ENCODE data around the gene CDC42EP5. TPM values are rescaled to one million over a fixed set of nuclear protein-coding genes. Genes with fewer than 3 reads are reported as not detected.
A peak's percentile ranks its signal among the peaks of the same experiment; 100 is the strongest.

CDC42EP5 gene
- total and polyA plus RNA-seq, 2 donors (not counting 1 experiment from before 2014, with no cell fraction given): not detected

GRCh38 chr19:54463531-54464043, 9.5 kb downstream of the CDC42EP5 start, which contains the start of gene LENG9:
TSS of gene LENG9 (minus strand) at chr19:54463778. CDS start at chr19:54463526, 252 bp downstream.
- Mint-ChIP-seq H3K9me3 (ENCODE audit: insufficient read depth) (no peaks in the 10 kb centered on the region), H3K27me3 (peaks cover 6% of the 10 kb centered on the region), H3K4me3 (peak within 1 kb of the TSS; percentile 91), H3K27ac (peak within 1 kb of the TSS; percentile 93), H3K4me1 (peaks cover 23% of the 10 kb centered on the region)
- peaks cover 12% of the 10 kb centered on the region for H3K79me2 ChIP-seq (ENCODE audit: control insufficient read depth, insufficient read depth, low read length)
- ATAC-seq (ENCODE audit: low read depth): peak; percentile 62
- peak within 1 kb of the TSS; percentile 84 to 85 for H3K27ac ChIP-seq (ENCODE audit: low read length in 2 of 2)
- peak within 1 kb of the TSS; percentile 81 for H3K9ac ChIP-seq (ENCODE audit: low read length)
- intact Hi-C loops (cut with micrococcal nuclease): loop anchor here (1.0 to 5.0 kb wide), 5 partner anchors 14 to 596 kb away; partner anchors contain the start of genes CNOT3, LENG8 and MYADM
- H3K36me3 ChIP-seq (replicated peaks in 1 of 2; ENCODE audit: control extremely low read depth in 1 of 2, control insufficient read depth in 1 of 2, extremely low read depth in 1 of 2, insufficient read depth in 2 of 2, low read length in 1 of 2): peaks cover 0 to 31% of the 10 kb centered on the region in 2 experiments
- WGBS (ENCODE audit: insufficient coverage): under 1% methylated on average over 36 of the region's 41 CpGs
- peaks cover 0 to 26% (median 0%) of the 10 kb centered on the region in 3 donors for H3K9me3 ChIP-seq (ENCODE audit: control extremely low read depth in 1 of 3, control insufficient read depth in 2 of 3, insufficient read depth in 1 of 3, low read length in 2 of 3)
- CTCF ChIA-PET: interaction anchor here (0.6 kb wide), 1 partner anchor 15 kb away, joined by 3 read pairs; the partner anchor contains the start of gene LENG8
- no peak for DNase-seq
- peak within 1 kb of the TSS; percentile 81 for H2AFZ ChIP-seq (ENCODE audit: insufficient read depth, low read depth, low read length, poor library complexity, severe bottlenecking)
- TF ChIP-seq, protein P1, sequence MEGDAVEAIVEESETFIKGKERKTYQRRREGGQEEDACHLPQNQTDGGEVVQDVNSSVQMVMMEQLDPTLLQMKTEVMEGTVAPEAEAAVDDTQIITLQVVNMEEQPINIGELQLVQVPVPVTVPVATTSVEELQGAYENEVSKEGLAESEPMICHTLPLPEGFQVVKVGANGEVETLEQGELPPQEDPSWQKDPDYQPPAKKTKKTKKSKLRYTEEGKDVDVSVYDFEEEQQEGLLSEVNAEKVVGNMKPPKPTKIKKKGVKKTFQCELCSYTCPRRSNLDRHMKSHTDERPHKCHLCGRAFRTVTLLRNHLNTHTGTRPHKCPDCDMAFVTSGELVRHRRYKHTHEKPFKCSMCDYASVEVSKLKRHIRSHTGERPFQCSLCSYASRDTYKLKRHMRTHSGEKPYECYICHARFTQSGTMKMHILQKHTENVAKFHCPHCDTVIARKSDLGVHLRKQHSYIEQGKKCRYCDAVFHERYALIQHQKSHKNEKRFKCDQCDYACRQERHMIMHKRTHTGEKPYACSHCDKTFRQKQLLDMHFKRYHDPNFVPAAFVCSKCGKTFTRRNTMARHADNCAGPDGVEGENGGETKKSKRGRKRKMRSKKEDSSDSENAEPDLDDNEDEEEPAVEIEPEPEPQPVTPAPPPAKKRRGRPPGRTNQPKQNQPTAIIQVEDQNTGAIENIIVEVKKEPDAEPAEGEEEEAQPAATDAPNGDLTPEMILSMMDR (IDR thresholded peaks at IDR 0.05): no peak
- no peak for TF ChIP-seq EZH2 (IDR thresholded peaks at IDR 0.05; ENCODE audit: borderline replicate concordance, insufficient read depth, low read depth, low read length, poor library complexity, severe bottlenecking)
- peaks cover 16 to 29% of the 10 kb centered on the region in 2 donors for H3K4me1 ChIP-seq (ENCODE audit: control insufficient read depth in 2 of 2, insufficient read depth in 2 of 2, low read length in 2 of 2)
- H3K4me2 ChIP-seq (replicated peaks; ENCODE audit: low read depth, low read length, poor library complexity, severe bottlenecking): peak within 1 kb of the TSS; percentile 100
- POLR2A ChIA-PET: interaction anchor here (0.6 to 1.1 kb wide), 3 partner anchors 15 to 812 kb away, joined by 3 to 5 read pairs (median 4); partner anchors contain the start of gene LENG8
- peaks cover 0 to 3% (median 0%) of the 10 kb centered on the region in 4 experiments for H3K27me3 ChIP-seq (replicated peaks in 1 of 4; ENCODE audit: control extremely low read depth in 1 of 4, control insufficient read depth in 3 of 4, insufficient read depth in 4 of 4, low read length in 3 of 4)
- peak within 1 kb of the TSS; percentile 65 to 88 (median 74) for H3K4me3 ChIP-seq (ENCODE audit: control extremely low read depth in 1 of 5, extremely low read depth in 1 of 5, insufficient read depth in 1 of 5, low read depth in 2 of 5, low read length in 4 of 5)
- H4K20me1 ChIP-seq (ENCODE audit: control insufficient read depth, insufficient read depth, low read length, poor library complexity, severe bottlenecking): peaks cover 43% of the 10 kb centered on the region

Data from B cell (primary cell).